Measurements from ENCODE around the gene NUP93. TPM values are rescaled to one million over a fixed set of nuclear protein-coding genes. Genes with fewer than 3 reads are reported as not detected.

Gene NUP93
- total and polyA plus RNA-seq, 9 of the 15 experiments (the other 6 are each of a cell fraction or from before 2014, with no cell fraction given), result 92.0 to 162 (median 121) TPM

DNA sequence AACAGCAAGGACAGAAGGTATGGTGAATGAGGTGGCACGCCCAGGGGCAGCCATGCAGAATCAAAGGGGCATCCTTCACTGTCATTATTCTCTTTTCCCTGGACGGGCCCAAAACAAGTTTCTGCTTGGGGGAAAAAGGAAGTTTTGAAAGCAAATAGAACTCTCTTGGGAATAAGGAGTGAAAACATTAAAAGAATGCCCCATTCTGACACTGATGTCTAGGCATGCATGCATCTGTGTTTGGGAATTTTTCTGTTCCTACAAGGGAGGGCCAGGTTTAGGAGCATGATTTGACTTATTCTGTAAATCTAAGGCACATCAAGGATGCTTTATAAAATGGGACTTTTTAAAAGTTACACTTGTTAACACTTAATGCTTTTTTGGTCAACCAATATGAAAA, 100.7 kb downstream of the NUP93 start:
- ChIA-PET POLR2A (interaction anchor here (0.7 kb wide), 1 partner anchor 12 kb away, joined by 3 read pairs; no protein-coding TSS in a partner anchor), CTCF (ENCODE audit: low intra/inter-chr PET ratio) (no interaction called here)
- Histone ChIP-seq H3K9me1 (ENCODE audit: control insufficient read depth, insufficient read depth, low read length) (no peaks in the 10 kb centered on the region), H3K9me3 (replicated peaks; ENCODE audit: control insufficient read depth, insufficient read depth, low read depth, low read length) (no peaks in the 10 kb centered on the region), H3K4me1 (replicated peaks in 1 of 2; ENCODE audit: control insufficient read depth in 2 of 2, insufficient read depth in 2 of 2, low read length in 2 of 2) (peaks cover 0 to 6% of the 10 kb centered on the region in 2 experiments; a peak in 3 of 5 replicates), H4K20me1 (replicated peaks; ENCODE audit: control insufficient read depth, insufficient read depth, low read length) (no peaks in the 10 kb centered on the region), H2AFZ (ENCODE audit: low read depth, low read length) (no peak overlapping the region), H3K27me3 (ENCODE audit: control insufficient read depth in 2 of 2, insufficient read depth in 2 of 2, low read length in 2 of 2) (no peaks in the 10 kb centered on the region), H3K9ac (ENCODE audit: insufficient read depth in 1 of 2, low read depth in 2 of 2, low read length in 2 of 2) (no peak overlapping the region), H3K4me3 (no peak overlapping the region), H3K27ac (ENCODE audit: extremely low read depth, low read depth, low read length) (no peak overlapping the region), H3K4me2 (ENCODE audit: insufficient read depth, low read length) (no peak overlapping the region), H3K79me2 (ENCODE audit: control insufficient read depth, insufficient read depth, low read length) (no peaks in the 10 kb centered on the region), H3K36me3 (ENCODE audit: control insufficient read depth, insufficient read depth, low read length) (peaks cover 85% of the 10 kb centered on the region)
- DNase-seq (ENCODE audit: extremely low read depth in 1 of 4, low spot score in 3 of 4) (no peak), FAIRE-seq (no peak), ATAC-seq (no peak)
- no TSS peak for BruUV-seq (replicated peaks)
- WGBS (ENCODE audit: insufficient coverage, low coverage, missing lambda C conversion rate), result 64% methylated on average over 2 of the region's 2 CpGs
- TF ChIP-seq ZNF764 (CRISPR knock-in tag; IDR thresholded peaks at IDR 0.05; ENCODE audit: low read depth), result no peak
- TF ChIP-seq HNRNPL (IDR thresholded peaks at IDR 0.05; ENCODE audit: low read depth, low read length), result no peak
- TF ChIP-seq ASH1L (IDR thresholded peaks at IDR 0.05; ENCODE audit: borderline replicate concordance, low read depth, partially characterized antibody), result no peak
- TF ChIP-seq DNMT1 (IDR thresholded peaks at IDR 0.05), result no peak
- TF ChIP-seq, protein P1, sequence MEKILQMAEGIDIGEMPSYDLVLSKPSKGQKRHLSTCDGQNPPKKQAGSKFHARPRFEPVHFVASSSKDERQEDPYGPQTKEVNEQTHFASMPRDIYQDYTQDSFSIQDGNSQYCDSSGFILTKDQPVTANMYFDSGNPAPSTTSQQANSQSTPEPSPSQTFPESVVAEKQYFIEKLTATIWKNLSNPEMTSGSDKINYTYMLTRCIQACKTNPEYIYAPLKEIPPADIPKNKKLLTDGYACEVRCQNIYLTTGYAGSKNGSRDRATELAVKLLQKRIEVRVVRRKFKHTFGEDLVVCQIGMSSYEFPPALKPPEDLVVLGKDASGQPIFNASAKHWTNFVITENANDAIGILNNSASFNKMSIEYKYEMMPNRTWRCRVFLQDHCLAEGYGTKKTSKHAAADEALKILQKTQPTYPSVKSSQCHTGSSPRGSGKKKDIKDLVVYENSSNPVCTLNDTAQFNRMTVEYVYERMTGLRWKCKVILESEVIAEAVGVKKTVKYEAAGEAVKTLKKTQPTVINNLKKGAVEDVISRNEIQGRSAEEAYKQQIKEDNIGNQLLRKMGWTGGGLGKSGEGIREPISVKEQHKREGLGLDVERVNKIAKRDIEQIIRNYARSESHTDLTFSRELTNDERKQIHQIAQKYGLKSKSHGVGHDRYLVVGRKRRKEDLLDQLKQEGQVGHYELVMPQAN (IDR thresholded peaks at IDR 0.05; ENCODE audit: borderline replicate concordance), result no peak
- no peak for TF ChIP-seq SAFB2 (IDR thresholded peaks at IDR 0.05; ENCODE audit: borderline replicate concordance, low read depth, low read length, severe bottlenecking)
- no peak for TF ChIP-seq FOXK1 (CRISPR knock-in tag; IDR thresholded peaks at IDR 0.05; ENCODE audit: borderline replicate concordance)
- TF ChIP-seq MCM5 (IDR thresholded peaks at IDR 0.05; ENCODE audit: low read depth), result no peak
- TF ChIP-seq, protein P2, sequence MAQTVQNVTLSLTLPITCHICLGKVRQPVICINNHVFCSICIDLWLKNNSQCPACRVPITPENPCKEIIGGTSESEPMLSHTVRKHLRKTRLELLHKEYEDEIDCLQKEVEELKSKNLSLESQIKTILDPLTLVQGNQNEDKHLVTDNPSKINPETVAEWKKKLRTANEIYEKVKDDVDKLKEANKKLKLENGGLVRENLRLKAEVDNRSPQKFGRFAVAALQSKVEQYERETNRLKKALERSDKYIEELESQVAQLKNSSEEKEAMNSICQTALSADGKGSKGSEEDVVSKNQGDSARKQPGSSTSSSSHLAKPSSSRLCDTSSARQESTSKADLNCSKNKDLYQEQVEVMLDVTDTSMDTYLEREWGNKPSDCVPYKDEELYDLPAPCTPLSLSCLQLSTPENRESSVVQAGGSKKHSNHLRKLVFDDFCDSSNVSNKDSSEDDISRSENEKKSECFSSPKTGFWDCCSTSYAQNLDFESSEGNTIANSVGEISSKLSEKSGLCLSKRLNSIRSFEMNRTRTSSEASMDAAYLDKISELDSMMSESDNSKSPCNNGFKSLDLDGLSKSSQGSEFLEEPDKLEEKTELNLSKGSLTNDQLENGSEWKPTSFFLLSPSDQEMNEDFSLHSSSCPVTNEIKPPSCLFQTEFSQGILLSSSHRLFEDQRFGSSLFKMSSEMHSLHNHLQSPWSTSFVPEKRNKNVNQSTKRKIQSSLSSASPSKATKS (CRISPR knock-in tag; IDR thresholded peaks at IDR 0.05), result no peak
- no peak for TF ChIP-seq ZNF133 (CRISPR knock-in tag; IDR thresholded peaks at IDR 0.05)
- no peak for TF ChIP-seq GTF2A2 (tag; IDR thresholded peaks at IDR 0.05)
- no peak for TF ChIP-seq HEY1 (CRISPR knock-in tag; IDR thresholded peaks at IDR 0.05; ENCODE audit: borderline replicate concordance)
- TF ChIP-seq NCOA1 (IDR thresholded peaks at IDR 0.05; ENCODE audit: low read depth), result no peak
- TF ChIP-seq ZNF212 (CRISPR knock-in tag; IDR thresholded peaks at IDR 0.05), result no peak
- in situ Hi-C loops (cut with MboI) (no loop called here), intact Hi-C loops (cut with micrococcal nuclease) (no loop called here)

All from K562 (cell line).